NCI-H82 (cell line): Measurements from ENCODE around the gene AOX1.
"Not testable (repeated sequence)": the region's sequence is repeated elsewhere in the genome, so short reads cannot be mapped to it uniquely, and the experiment has no call there.

Source experiments
- DNase-seq: peaks from one replicate; lab custom pipeline; 2025; lab: John Stamatoyannopoulos, UW

Gene AOX1

GRCh38 chr2:200627110-200627770, 41.4 kb downstream of the AOX1 start:
- no peak for DNase-seq

GRCh38 chr2:200628461-200628860, 42.6 kb downstream of the AOX1 start:
- DNase-seq: not testable (repeated sequence)

- DNase-seq: no peak
Observed at GRCh38 chr2:200631287-200631686, 45.5 kb downstream of the AOX1 start.

GRCh38 chr2:200634231-200634964, 48.6 kb downstream of the AOX1 start:
- no peak for DNase-seq

- no peak for DNase-seq
Observed at GRCh38 chr2:200635251-200635650, 49.4 kb downstream of the AOX1 start.

GRCh38 chr2:200637901-200638300, 52.1 kb downstream of the AOX1 start:
- no peak for DNase-seq

- no peak for DNase-seq
Observed at GRCh38 chr2:200640176-200640575, 54.4 kb downstream of the AOX1 start.

- DNase-seq: no peak
Observed at GRCh38 chr2:200640901-200641300, 55.1 kb downstream of the AOX1 start.

GRCh38 chr2:200648518-200649281, 62.9 kb downstream of the AOX1 start:
- peak; percentile 25 for DNase-seq

GRCh38 chr2:200649724-200650123, 63.9 kb downstream of the AOX1 start:
- no peak for DNase-seq

GRCh38 chr2:200650195-200650594, 64.4 kb downstream of the AOX1 start:
- no peak for DNase-seq

GRCh38 chr2:200652158-200652557, 66.3 kb downstream of the AOX1 start:
- no peak for DNase-seq

- no peak for DNase-seq
Observed at GRCh38 chr2:200653021-200653420, 67.2 kb downstream of the AOX1 start.

- DNase-seq: peak; percentile 18
Observed at GRCh38 chr2:200654823-200655222, 69.0 kb downstream of the AOX1 start.

- no peak for DNase-seq
Observed at GRCh38 chr2:200655918-200656580, 70.2 kb downstream of the AOX1 start.

- DNase-seq: peak; percentile 29
Observed at GRCh38 chr2:200658278-200658864, 72.6 kb downstream of the AOX1 start.

GRCh38 chr2:200659410-200659809, 73.6 kb downstream of the AOX1 start:
- no peak for DNase-seq

- no peak for DNase-seq
Observed at GRCh38 chr2:200661477-200661876, 75.7 kb downstream of the AOX1 start.

GRCh38 chr2:200662727-200663126, 76.9 kb downstream of the AOX1 start:
- no peak for DNase-seq

GRCh38 chr2:200664770-200665494, 79.1 kb downstream of the AOX1 start:
- no peak for DNase-seq
